ENCODE results near the gene TCL1A.

- TF ChIP-seq CTCF (IDR thresholded peaks at IDR 0.05) (no peak), POLR2A (IDR thresholded peaks at IDR 0.05) (no peak)
These were observed 23.1 kb downstream of the TCL1A start for GRCh38 chr14:95690815-95691214.

All from vagina (tissue), 2 donors.